GM12874 (cell line): Measurements from ENCODE around the gene TAS2R14.

Experiments used
- CTCF ChIP-seq: IDR thresholded peaks from 2 replicates; pipeline ENCODE4 v1.5.1; 2011; ENCODE audit warnings: low read depth, mild to moderate bottlenecking, control low read depth, low read length, moderate library complexity; ENCODE audit not compliant: insufficient read depth

TAS2R14 gene

GRCh38 chr12:10939163-10939562 is at the start of gene TAS2R14:
TAS2R14 (minus strand) TSS chr12:10939263; CDS start chr12:10939207, 56 bp downstream.
- no peak for TF ChIP-seq CTCF

GRCh38 chr12:10986812-10987211 is 47.7 kb upstream of the TAS2R14 start, which contains the start of gene TAS2R50:
TAS2R50 (minus strand) TSS chr12:10986912; CDS start chr12:10986860, 52 bp downstream.
- no peak for TF ChIP-seq CTCF

- no peak for TF ChIP-seq CTCF
These were observed 43.2 kb upstream of the TAS2R14 start for GRCh38 chr12:10982244-10982643.

GRCh38 chr12:10974965-10975364 is 35.9 kb upstream of the TAS2R14 start:
- no peak for TF ChIP-seq CTCF

GRCh38 chr12:10968765-10969456 is 29.8 kb upstream of the TAS2R14 start:
- TF ChIP-seq CTCF: no peak

- no peak for TF ChIP-seq CTCF
These were observed 28.3 kb upstream of the TAS2R14 start for GRCh38 chr12:10967409-10967808.

- no peak for TF ChIP-seq CTCF
These were observed 27.3 kb upstream of the TAS2R14 start for GRCh38 chr12:10966314-10966713.
